HCT116 (cell line): ENCODE results near the gene SPRED1. TPM values are rescaled to one million over a fixed set of nuclear protein-coding genes. Genes with fewer than 3 reads are reported as not detected.

ENCODE experiments used
- ATAC-seq: fragments of 200-7000 bp; cut with Tn5 transposase; 2 replicates; pipeline ENCODE4 v1.9.1; 2020; ENCODE audit warnings: mild to moderate bottlenecking, moderate library complexity
- BruUV-seq: library from RNA; stranded (reverse); fragments of 400-500 nt; replicated peaks from 2 replicates; lab custom pipeline; 2021; lab: Mats Ljungman, UMichigan
- CTCF ChIA-PET: fragments of 300-600 bp; sonication (Branson Sonifier 250); formaldehyde crosslinking; loops from one replicate; lab custom pipeline; 2021; ENCODE audit warnings: antibody characterized with exemption; lab: Charles Lee
- POLR2A ChIA-PET: fragments of 300-600, 350-600 bp; sonication (Branson Sonifier 250); formaldehyde crosslinking; loops from one replicate; lab custom pipeline; 2021; ENCODE audit warnings: antibody characterized with exemption; lab: Charles Lee
- RAD21 ChIA-PET, 2 experiments: fragments of 300-600 bp; sonication (Branson Sonifier 250); formaldehyde crosslinking; loops; one replicate each; lab custom pipeline; 2023; ENCODE audit warnings: low total read pairs in 2 of 2; ENCODE audit not compliant: uncharacterized antibody in 2 of 2, unreplicated experiment in 2 of 2, low non-redundant PET in 1 of 2; lab: Charles Lee
- DNase-seq: peaks from one replicate; pipeline ENCODE4 v3.0.0-alpha.2; 2010; ENCODE audit warnings: low read depth, low spot score
- H2AFZ ChIP-seq: fragments of 200-600 bp; shearing (Covaris generic), sonication (generic); 2 replicates; pipeline ENCODE4 v1.6.1; 2017; ENCODE audit warnings: low read depth, mixed run types, mixed read lengths, antibody characterized with exemption, low read length; ENCODE audit not compliant: poor library complexity, severe bottlenecking
- H3K27ac ChIP-seq: 2 replicates; pipeline ENCODE4 v1.5.1; 2012; ENCODE audit warnings: low read depth, low read length
- H3K27me3 ChIP-seq: fragments of 200-600 bp; sonication (generic); 2 replicates; pipeline ENCODE4 v1.6.1; 2016; ENCODE audit warnings: mixed run types, low read length, mixed read lengths; ENCODE audit not compliant: insufficient read depth
- H3K36me3 ChIP-seq, 2 experiments: fragments of 200-500 bp in 1 of 2; fragments of 200-600 bp in 1 of 2; sonication (Bioruptor generic) in 1 of 2; sonication (generic) in 1 of 2; 2 replicates each; pipeline versions ENCODE4 v1.5.1 to v1.6.1; 2014 to 2016; ENCODE audit warnings: low read length in 2 of 2, inconsistent platforms in 1 of 2, mixed read lengths in 1 of 2, mixed run types in 1 of 2; ENCODE audit not compliant: insufficient read depth in 2 of 2, control insufficient read depth in 1 of 2
- H3K4me1 ChIP-seq, 2 experiments: fragments of 200-600 bp in 1 of 2; sonication (generic) in 1 of 2; 2 replicates each; pipeline versions ENCODE4 v1.5.1 to v1.6.1; 2012 to 2017; ENCODE audit warnings: low read length in 2 of 2, inconsistent platforms in 1 of 2, mild to moderate bottlenecking in 1 of 2, mixed read lengths in 1 of 2, mixed run types in 1 of 2, moderate library complexity in 1 of 2; ENCODE audit not compliant: insufficient read depth in 2 of 2, control insufficient read depth in 1 of 2
- H3K4me2 ChIP-seq: fragments of 200-600 bp; sonication (generic); 2 replicates; pipeline ENCODE4 v1.6.1; 2017; ENCODE audit warnings: mixed run types, low read length, mixed read lengths
- H3K4me3 ChIP-seq, 2 experiments: fragments of 200-600 bp in 1 of 2; sonication (generic) in 1 of 2; replicated peaks in 1 of 2; 2 replicates each; pipeline ENCODE4 v1.5.1; 2011 to 2016; ENCODE audit warnings: low read length in 2 of 2, control low read depth in 1 of 2, low read depth in 1 of 2, mild to moderate bottlenecking in 1 of 2, mixed read lengths in 1 of 2, mixed run types in 1 of 2
- H3K79me2 ChIP-seq: fragments of 200-600 bp; sonication (generic); 2 replicates; pipeline ENCODE4 v1.6.1; 2017; ENCODE audit warnings: mild to moderate bottlenecking, mixed run types, low read length, moderate library complexity, mixed read lengths; ENCODE audit not compliant: insufficient read depth
- H3K9ac ChIP-seq: fragments of 200-600 bp; sonication (generic); 2 replicates; pipeline ENCODE4 v1.6.1; 2016; ENCODE audit warnings: low read length, mixed read lengths
- H3K9me2 ChIP-seq: fragments of 200-600 bp; sonication (generic), shearing (Covaris generic); 2 replicates; pipeline ENCODE4 v1.6.1; 2017; ENCODE audit warnings: mixed run types, mild to moderate bottlenecking, moderate library complexity; ENCODE audit not compliant: insufficient read depth
- H3K9me3 ChIP-seq, 2 experiments: fragments of 200-500 bp in 1 of 2; fragments of 200-600 bp in 1 of 2; sonication (Bioruptor generic) in 1 of 2; sonication (generic) in 1 of 2; 2 replicates each; pipeline ENCODE4 v1.6.1; 2014 to 2017; ENCODE audit warnings: low read length in 2 of 2, mixed read lengths in 2 of 2, inconsistent platforms in 1 of 2, low read depth in 1 of 2, mild to moderate bottlenecking in 1 of 2, mixed run types in 1 of 2, moderate library complexity in 1 of 2; ENCODE audit not compliant: control insufficient read depth in 1 of 2, insufficient read depth in 1 of 2
- H4K20me1 ChIP-seq: fragments of 200-600 bp; sonication (generic), shearing (Covaris generic); 2 replicates; pipeline ENCODE4 v1.6.1; 2017; ENCODE audit warnings: mixed run types, mild to moderate bottlenecking, moderate library complexity; ENCODE audit not compliant: insufficient read depth
- CBX3 ChIP-seq: IDR thresholded peaks from 2 replicates; pipeline ENCODE4 v1.6.1; 2012; ENCODE audit warnings: low read depth
- CEBPB ChIP-seq: IDR thresholded peaks from 2 replicates; pipeline ENCODE4 v1.6.1; 2012; ENCODE audit warnings: low read depth
- EZH2 ChIP-seq: fragments of 200-600 bp; sonication (generic); IDR thresholded peaks from 2 replicates; pipeline ENCODE4 v1.6.1; 2017; ENCODE audit warnings: antibody characterized with exemption, mixed run types
- EZH2phosphoT487 ChIP-seq: fragments of 200-600 bp; IDR thresholded peaks from 2 replicates; pipeline ENCODE4 v1.6.1; 2018; ENCODE audit warnings: antibody characterized with exemption, borderline replicate concordance
- FOSL1 ChIP-seq: IDR thresholded peaks from 2 replicates; pipeline ENCODE4 v1.6.1; 2012; ENCODE audit warnings: low read depth
- POLR2AphosphoS5 ChIP-seq: IDR thresholded peaks from 2 replicates; pipeline ENCODE4 v1.6.1; 2011; ENCODE audit warnings: mild to moderate bottlenecking, low read depth, low read length, moderate library complexity
- SP1 ChIP-seq: IDR thresholded peaks from 2 replicates; pipeline ENCODE4 v1.6.1; 2012; ENCODE audit warnings: low read depth
- TCF7L2 ChIP-seq: IDR thresholded peaks from 2 replicates; pipeline ENCODE4 v1.7.0; 2011; ENCODE audit warnings: borderline replicate concordance, inconsistent platforms; ENCODE audit not compliant: insufficient read depth, insufficient read length; ENCODE audit errors: extremely low read depth
- ZFX ChIP-seq: fragments of 450-650 bp; IDR thresholded peaks from 2 replicates; pipeline ENCODE4 v1.6.1; 2017
- intact Hi-C: fragments of 100-400 bp; cut with micrococcal nuclease; formaldehyde crosslinking; loops from 2 replicates; pipeline ENCODE4 v1.10.0; 2022
- total RNA-seq: library from RNA; stranded (reverse); gene quantifications from one replicate; pipeline ENCODE4 v1.2.1, GENCODE V29; 2021; ENCODE audit not compliant: unreplicated experiment
- TF ChIP-seq, protein P1 (sequence below): IDR thresholded peaks from 2 replicates; pipeline ENCODE4 v1.6.1; 2011; ENCODE audit warnings: mild to moderate bottlenecking, low read length, moderate library complexity; ENCODE audit not compliant: insufficient replicate concordance; ENCODE audit errors: extremely low read depth

Gene SPRED1
- total RNA-seq, 1 experiment from 2014 or later, result 24.7 TPM

DNA sequence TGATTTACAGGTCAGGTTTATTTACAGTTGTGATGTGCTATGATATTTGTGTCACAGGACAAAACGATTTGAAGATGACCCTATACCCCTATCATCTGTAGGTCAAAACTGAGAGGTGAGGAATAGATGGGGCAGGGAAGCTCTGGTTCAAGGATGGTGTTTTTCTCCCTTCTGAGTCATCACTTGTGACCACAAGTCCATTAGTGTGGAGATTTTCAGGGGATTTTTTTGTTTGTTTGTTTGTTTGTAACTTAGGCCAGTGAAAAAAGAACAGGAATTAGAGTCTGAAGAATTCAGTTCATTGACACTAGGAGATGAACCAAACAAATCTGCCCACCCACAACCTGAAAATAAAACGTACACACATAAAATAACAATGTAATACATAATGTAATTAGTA is 138.6 kb downstream of the SPRED1 start:
- Histone ChIP-seq H3K27ac (no peak overlapping the region), H3K27me3 (no peaks in the 10 kb centered on the region), H3K9ac (no peak overlapping the region)
- ATAC-seq, result no peak
- TF ChIP-seq CEBPB, result no peak
- no peak for TF ChIP-seq ZFX
- TF ChIP-seq POLR2AphosphoS5, result no peak
- TF ChIP-seq EZH2, result no peak
- no peak for TF ChIP-seq TCF7L2
- TF ChIP-seq, protein P1, sequence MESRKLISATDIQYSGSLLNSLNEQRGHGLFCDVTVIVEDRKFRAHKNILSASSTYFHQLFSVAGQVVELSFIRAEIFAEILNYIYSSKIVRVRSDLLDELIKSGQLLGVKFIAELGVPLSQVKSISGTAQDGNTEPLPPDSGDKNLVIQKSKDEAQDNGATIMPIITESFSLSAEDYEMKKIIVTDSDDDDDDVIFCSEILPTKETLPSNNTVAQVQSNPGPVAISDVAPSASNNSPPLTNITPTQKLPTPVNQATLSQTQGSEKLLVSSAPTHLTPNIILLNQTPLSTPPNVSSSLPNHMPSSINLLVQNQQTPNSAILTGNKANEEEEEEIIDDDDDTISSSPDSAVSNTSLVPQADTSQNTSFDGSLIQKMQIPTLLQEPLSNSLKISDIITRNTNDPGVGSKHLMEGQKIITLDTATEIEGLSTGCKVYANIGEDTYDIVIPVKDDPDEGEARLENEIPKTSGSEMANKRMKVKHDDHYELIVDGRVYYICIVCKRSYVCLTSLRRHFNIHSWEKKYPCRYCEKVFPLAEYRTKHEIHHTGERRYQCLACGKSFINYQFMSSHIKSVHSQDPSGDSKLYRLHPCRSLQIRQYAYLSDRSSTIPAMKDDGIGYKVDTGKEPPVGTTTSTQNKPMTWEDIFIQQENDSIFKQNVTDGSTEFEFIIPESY, result no peak
- TF ChIP-seq, all 23 proteins: peak for 0
- H3K36me3 ChIP-seq, result no peaks in the 10 kb centered on the region
- H3K79me2 ChIP-seq, result no peaks in the 10 kb centered on the region
- H2AFZ ChIP-seq, result no peak overlapping the region
- no peaks in the 10 kb centered on the region for H3K4me1 ChIP-seq
- no TSS peak for BruUV-seq
- POLR2A ChIA-PET, result no interaction called here
- no peak overlapping the region for H3K4me3 ChIP-seq
- no peak overlapping the region for H3K4me2 ChIP-seq
- H4K20me1 ChIP-seq, result no peaks in the 10 kb centered on the region
- intact Hi-C loops, result no loop called here
- RAD21 ChIA-PET, result no interaction called here
- DNase-seq, result no peak
- no peaks in the 10 kb centered on the region for H3K9me3 ChIP-seq
- H3K9me2 ChIP-seq, result no peaks in the 10 kb centered on the region
- CTCF ChIA-PET, result no interaction called here

DNA sequence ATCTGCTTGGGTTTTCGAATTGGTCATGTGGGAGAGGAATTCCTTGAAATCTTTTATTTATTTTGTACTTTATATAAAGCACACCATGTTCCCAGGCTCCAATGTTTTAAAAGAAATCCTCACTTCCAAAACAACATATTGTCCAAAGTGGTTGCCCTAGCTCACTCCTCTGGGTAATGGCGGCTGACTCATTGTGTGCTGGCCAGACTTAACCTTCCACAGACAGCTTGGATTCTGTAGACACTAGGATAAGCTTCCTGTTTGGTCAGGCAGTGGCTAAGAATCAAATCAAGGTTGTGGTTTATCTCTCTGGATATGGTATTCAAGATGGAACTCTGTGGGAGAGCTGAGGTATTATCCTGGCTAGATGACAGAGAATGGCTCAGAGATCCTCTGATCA is 145.5 kb downstream of the SPRED1 start:
- ChIA-PET POLR2A (no interaction called here), CTCF (interaction anchor here (1.2 kb wide), 1 partner anchor 417 kb away, joined by 3 read pairs; no protein-coding TSS in a partner anchor), RAD21 (no interaction called here)
- Histone ChIP-seq H3K4me3 (no peak overlapping the region), H3K27ac (no peak overlapping the region), H2AFZ (no peak overlapping the region), H3K4me1 (peaks cover 0 to 6% of the 10 kb centered on the region in 2 experiments; a peak in 2 of 4 replicates), H3K9me3 (no peaks in the 10 kb centered on the region), H3K36me3 (no peaks in the 10 kb centered on the region), H3K79me2 (no peaks in the 10 kb centered on the region), H3K4me2 (no peak overlapping the region), H3K9ac (no peak overlapping the region), H3K9me2 (no peaks in the 10 kb centered on the region), H3K27me3 (no peaks in the 10 kb centered on the region), H4K20me1 (no peaks in the 10 kb centered on the region)
- ATAC-seq, result peak; percentile 61; the same call in 1 of the 2 replicates
- no TSS peak for BruUV-seq
- TF ChIP-seq EZH2phosphoT487, result no peak
- 0 out of 2 replicates have a peak, but pooled peaks have one; percentile 17 for TF ChIP-seq SP1
- peak; percentile 16; the same call in 1 of the 2 replicates for TF ChIP-seq FOSL1
- TF ChIP-seq TCF7L2, result no peak
- no peak for TF ChIP-seq CBX3
- intact Hi-C loops, result no loop called here
- peak; percentile 15 for DNase-seq
